ENCODE results near the gene SPRR1B.

GRCh38 chr1:153058826-153059784, 28.1 kb downstream of the SPRR1B start:
- TF ChIP-seq CTCF (conservative IDR thresholded peaks at IDR 0.05; ENCODE audit: low read depth, low read length) = no peak
- TF ChIP-seq EZH2 (IDR thresholded peaks at IDR 0.05; ENCODE audit: low read length, unreplicated experiment) = no peak

Measured in PC-3 (cell line).